ENCODE data around the gene C2CD2. TPM values are rescaled to one million over a fixed set of nuclear protein-coding genes. Genes with fewer than 3 reads are reported as not detected.

The C2CD2 gene
- total and polyA plus RNA-seq, 2 donors (not counting 3 experiments of a cell fraction or from before 2014, with no cell fraction given), result 32.6 to 41.2 TPM

DNA sequence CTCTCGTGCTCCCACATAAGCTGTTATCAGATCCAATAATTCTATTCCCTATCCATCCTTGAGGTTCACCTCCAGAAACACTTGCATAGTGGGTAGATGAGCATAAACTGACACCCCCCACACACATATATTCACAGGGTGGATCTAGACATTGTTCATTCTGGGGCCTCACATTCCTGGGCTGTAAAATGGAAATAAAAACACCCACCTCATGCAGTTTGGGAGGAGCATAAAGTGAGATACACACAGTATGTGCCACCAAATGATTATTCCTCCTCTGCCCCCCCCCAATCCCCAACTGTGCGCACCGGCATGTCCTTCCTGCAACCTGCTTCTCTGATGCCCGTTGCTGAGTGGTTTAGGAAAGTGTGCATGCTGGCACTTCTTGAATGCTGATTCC lies 92.6 kb downstream of the C2CD2 start:
- no peak for DNase-seq (ENCODE audit: low read depth, low spot score)
- Histone ChIP-seq H3K9me1 (replicated peaks; ENCODE audit: control insufficient read depth, extremely low read depth, insufficient read depth, low read length) (no peaks in the 10 kb centered on the region), H2AFZ (ENCODE audit: low read depth, low read length) (no peak overlapping the region), H3K27ac (ENCODE audit: insufficient read depth, low read depth, low read length) (no peak overlapping the region), H3K27me3 (ENCODE audit: control insufficient read depth in 2 of 2, insufficient read depth in 2 of 2, low read length in 2 of 2) (no peaks in the 10 kb centered on the region), H3K79me2 (ENCODE audit: control insufficient read depth, insufficient read depth, low read length) (peaks cover 5% of the 10 kb centered on the region), H3K9me3 (replicated peaks; ENCODE audit: control insufficient read depth, insufficient read depth, low read length) (no peaks in the 10 kb centered on the region), H3K4me2 (ENCODE audit: insufficient read depth, low read length) (no peak overlapping the region), H3K36me3 (ENCODE audit: control insufficient read depth in 2 of 2, extremely low read depth in 1 of 2, insufficient read depth in 2 of 2, low read length in 2 of 2) (peaks cover 3 to 6% of the 10 kb centered on the region in 2 experiments), H4K20me1 (replicated peaks; ENCODE audit: control insufficient read depth, extremely low read depth, insufficient read depth, low read length) (no peaks in the 10 kb centered on the region), H3K9ac (replicated peaks; ENCODE audit: extremely low read depth, insufficient read depth, low read length) (no peak overlapping the region), H3K4me1 (ENCODE audit: control insufficient read depth, extremely low read depth, insufficient read depth, low read length) (no peaks in the 10 kb centered on the region), H3K4me3 (replicated peaks in 1 of 3; ENCODE audit: insufficient read depth in 1 of 3, low read depth in 1 of 3, low read length in 3 of 3) (no peak overlapping the region)
- FAIRE-seq, result no peak
- TF ChIP-seq POLR2AphosphoS5 (IDR thresholded peaks at IDR 0.05; ENCODE audit: insufficient read depth, low read depth, low read length) (no peak), POLR2A (IDR thresholded peaks at IDR 0.05; ENCODE audit: low read depth, low read length) (no peak), FOS (IDR thresholded peaks at IDR 0.05; ENCODE audit: borderline replicate concordance, insufficient read depth, low read length) (no peak), EZH2 (IDR thresholded peaks at IDR 0.05; ENCODE audit: borderline replicate concordance, low read depth, low read length, severe bottlenecking) (no peak), GATA2 (IDR thresholded peaks at IDR 0.05; ENCODE audit: insufficient read depth, insufficient read length, low read depth, low read length) (no peak), JUN (IDR thresholded peaks at IDR 0.05; ENCODE audit: borderline replicate concordance, insufficient read depth, insufficient read length, low read depth) (no peak), MYC (IDR thresholded peaks at IDR 0.05; ENCODE audit: low read depth, low read length) (no peak)
- TF ChIP-seq, protein P1, sequence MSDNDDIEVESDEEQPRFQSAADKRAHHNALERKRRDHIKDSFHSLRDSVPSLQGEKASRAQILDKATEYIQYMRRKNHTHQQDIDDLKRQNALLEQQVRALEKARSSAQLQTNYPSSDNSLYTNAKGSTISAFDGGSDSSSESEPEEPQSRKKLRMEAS (IDR thresholded peaks at IDR 0.05; ENCODE audit: insufficient read depth, insufficient read length), result no peak
- TF ChIP-seq, protein P2, sequence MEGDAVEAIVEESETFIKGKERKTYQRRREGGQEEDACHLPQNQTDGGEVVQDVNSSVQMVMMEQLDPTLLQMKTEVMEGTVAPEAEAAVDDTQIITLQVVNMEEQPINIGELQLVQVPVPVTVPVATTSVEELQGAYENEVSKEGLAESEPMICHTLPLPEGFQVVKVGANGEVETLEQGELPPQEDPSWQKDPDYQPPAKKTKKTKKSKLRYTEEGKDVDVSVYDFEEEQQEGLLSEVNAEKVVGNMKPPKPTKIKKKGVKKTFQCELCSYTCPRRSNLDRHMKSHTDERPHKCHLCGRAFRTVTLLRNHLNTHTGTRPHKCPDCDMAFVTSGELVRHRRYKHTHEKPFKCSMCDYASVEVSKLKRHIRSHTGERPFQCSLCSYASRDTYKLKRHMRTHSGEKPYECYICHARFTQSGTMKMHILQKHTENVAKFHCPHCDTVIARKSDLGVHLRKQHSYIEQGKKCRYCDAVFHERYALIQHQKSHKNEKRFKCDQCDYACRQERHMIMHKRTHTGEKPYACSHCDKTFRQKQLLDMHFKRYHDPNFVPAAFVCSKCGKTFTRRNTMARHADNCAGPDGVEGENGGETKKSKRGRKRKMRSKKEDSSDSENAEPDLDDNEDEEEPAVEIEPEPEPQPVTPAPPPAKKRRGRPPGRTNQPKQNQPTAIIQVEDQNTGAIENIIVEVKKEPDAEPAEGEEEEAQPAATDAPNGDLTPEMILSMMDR (IDR thresholded peaks at IDR 0.05; ENCODE audit: extremely low read depth in 1 of 2, insufficient read depth in 1 of 2, low read depth in 1 of 2, low read length in 2 of 2), result no peak
- ChIA-PET POLR2A (no interaction called here), CTCF (no interaction called here)
- intact Hi-C loops (cut with micrococcal nuclease) (no loop called here), dilution Hi-C loops (cut with MboI; ENCODE audit: extremely low pct_ligation_motif_present, low sequenced_read_pairs) (no loop called here)
- BruUV-seq (replicated peaks), result no TSS peak

Data from endothelial cell of umbilical vein (primary cell).